ENCODE data around the gene HNRNPM. TPM values are rescaled to one million over a fixed set of nuclear protein-coding genes. Genes with fewer than 3 reads are reported as not detected.

HNRNPM gene
- total and polyA plus RNA-seq, 11 donors, result 43.4 to 183 (median 95.3) TPM

- H3K4me1 ChIP-seq, result peaks cover 6 to 51% (median 12%) of the 10 kb centered on the region in 12 donors
- peak overlapping the region in 8 of 12 donors; percentile 11 to 79 (median 34) for H3K27ac ChIP-seq
- no peak for ATAC-seq
- no peaks in the 10 kb centered on the region for H3K9me3 ChIP-seq
- no peaks in the 10 kb centered on the region for H3K27me3 ChIP-seq
- no peak for DNase-seq
- intact Hi-C loops (cut with DNase I), result no loop called here
- 32 to 45% (median 42%) methylated on average over 9 to 10 of the region's 10 CpGs for WGBS, 4 donors
- TF ChIP-seq POLR2A (IDR thresholded peaks at IDR 0.05) (no peak), CTCF (IDR thresholded peaks at IDR 0.05) (no peak)
- no peak overlapping the region for H3K4me3 ChIP-seq
- peaks cover 0 to 18% (median 0%) of the 10 kb centered on the region in 9 donors for H3K36me3 ChIP-seq
Measured at GRCh38 chr19:8517551-8518442, 73.0 kb downstream of the HNRNPM start.

- Histone ChIP-seq H3K36me3 (peaks cover 0 to 25% (median 0%) of the 10 kb centered on the region in 9 donors), H3K27ac (peak overlapping the region in 2 of 12 donors; percentile 43 to 79), H3K27me3 (no peaks in the 10 kb centered on the region), H3K9me3 (no peaks in the 10 kb centered on the region), H3K4me3 (no peak overlapping the region), H3K4me1 (peaks cover 0 to 44% (median 5%) of the 10 kb centered on the region in 12 donors)
- no peak for DNase-seq
- no peak for ATAC-seq
- 85 to 90% (median 87%) methylated on average over 11 of the region's 11 CpGs for WGBS, 4 donors
- TF ChIP-seq POLR2A (IDR thresholded peaks at IDR 0.05) (no peak), CTCF (IDR thresholded peaks at IDR 0.05) (no peak)
- intact Hi-C loops (cut with DNase I), result no loop called here
Measured at GRCh38 chr19:8518536-8518935, 73.8 kb downstream of the HNRNPM start.

- no peak for ATAC-seq
- TF ChIP-seq POLR2A (IDR thresholded peaks at IDR 0.05) (no peak), CTCF (IDR thresholded peaks at IDR 0.05) (no peak)
- no peak overlapping the region for H3K27ac ChIP-seq
- H3K36me3 ChIP-seq, result peaks cover 0 to 33% (median 0%) of the 10 kb centered on the region in 9 donors
- H3K27me3 ChIP-seq, result no peaks in the 10 kb centered on the region
- peaks cover 0 to 41% (median 3%) of the 10 kb centered on the region in 12 donors for H3K4me1 ChIP-seq
- no peaks in the 10 kb centered on the region for H3K9me3 ChIP-seq
- intact Hi-C loops (cut with DNase I), result no loop called here
- H3K4me3 ChIP-seq, result no peak overlapping the region
- 86 to 97% (median 92%) methylated on average over 6 of the region's 6 CpGs for WGBS, 4 donors
- no peak for DNase-seq
Measured at GRCh38 chr19:8519388-8519787, 74.6 kb downstream of the HNRNPM start.

GRCh38 chr19:8525401-8525684 lies 80.6 kb downstream of the HNRNPM start:
- peak overlapping the region; percentile 21 to 90 (median 76) for H3K4me3 ChIP-seq

More at GRCh38 chr19:8525401-8525684, 80.6 kb downstream of the HNRNPM start:
- Histone ChIP-seq H3K9me3 (no peaks in the 10 kb centered on the region), H3K36me3 (peaks cover 0 to 92% (median 0%) of the 10 kb centered on the region in 9 donors), H3K4me1 (peaks cover 0 to 13% (median 4%) of the 10 kb centered on the region in 12 donors), H3K27me3 (no peaks in the 10 kb centered on the region), H3K27ac (peak overlapping the region in 11 of 12 donors; percentile 43 to 92 (median 84))
- TF ChIP-seq CTCF (IDR thresholded peaks at IDR 0.05) (peak in 7 of 12 donors; percentile 12 to 51 (median 40)), POLR2A (IDR thresholded peaks at IDR 0.05) (peak in 1 of 2 donors; percentile 44)
- no peak for DNase-seq
- intact Hi-C loops (cut with DNase I), result no loop called here
- 4 to 14% (median 8%) methylated on average over 15 of the region's 15 CpGs for WGBS, 4 donors
- no peak for ATAC-seq
